ENCODE data around the gene HTT. TPM values are rescaled to one million over a fixed set of nuclear protein-coding genes. Genes with fewer than 3 reads are reported as not detected.
A peak's percentile ranks its signal among the peaks of the same experiment; 100 is the strongest.

The HTT gene
- total RNA-seq, 3 donors from 2014 or later (not counting 1 experiment from before 2014, with no cell fraction given) = 132 to 175 (median 165) TPM

- Histone ChIP-seq H3K27me3 (ENCODE audit: control insufficient read depth, insufficient read depth, low read length) (no peaks in the 10 kb centered on the region), H3K4me3 (ENCODE audit: low read length) (peak overlapping the region; percentile 79), H3K9me3 (ENCODE audit: control insufficient read depth, insufficient read depth, low read length) (no peaks in the 10 kb centered on the region), H3K36me3 (ENCODE audit: control insufficient read depth, insufficient read depth, low read length) (no peaks in the 10 kb centered on the region), H3K27ac (ENCODE audit: low read length) (peak overlapping the region; percentile 88), H3K4me1 (ENCODE audit: control insufficient read depth, insufficient read depth, low read length) (peaks cover 19% of the 10 kb centered on the region)
- Mint-ChIP-seq H3K27ac (peak overlapping the region; percentile 75 to 84), H3K9me3 (no peaks in the 10 kb centered on the region), H3K27me3 (ENCODE audit: low read depth in 2 of 2) (no peaks in the 10 kb centered on the region), H3K4me3 (peak overlapping the region; percentile 89), H3K36me3 (no peaks in the 10 kb centered on the region), H3K4me1 (peaks cover 24 to 28% of the 10 kb centered on the region in 2 donors)
- DNase-seq (peak; percentile 32 to 56), ATAC-seq (peak in 1 of 3 donors; percentile 12)
- no peak for TF ChIP-seq CTCF (IDR thresholded peaks at IDR 0.05)
- intact Hi-C loops (cut with micrococcal nuclease) = loop anchor here (1.0 kb wide), 1 partner anchor 28 kb away; no protein-coding TSS in a partner anchor
- WGBS (ENCODE audit: insufficient coverage) = under 1% methylated on average over 55 of the region's 60 CpGs
Measured at GRCh38 chr4:3074846-3075651, 568 bp downstream of the HTT start.

DNA sequence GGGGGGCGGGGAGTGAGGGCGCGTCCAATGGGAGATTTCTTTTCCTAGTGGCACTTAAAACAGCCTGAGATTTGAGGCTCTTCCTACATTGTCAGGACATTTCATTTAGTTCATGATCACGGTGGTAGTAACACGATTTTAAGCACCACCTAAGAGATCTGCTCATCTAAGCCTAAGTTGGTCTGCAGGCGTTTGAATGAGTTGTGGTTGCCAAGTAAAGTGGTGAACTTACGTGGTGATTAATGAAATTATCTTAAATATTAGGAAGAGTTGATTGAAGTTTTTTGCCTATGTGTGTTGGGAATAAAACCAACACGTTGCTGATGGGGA lies 1.1 kb downstream of the HTT start:
- Histone ChIP-seq H3K9me3 (ENCODE audit: control insufficient read depth, insufficient read depth, low read length) (no peaks in the 10 kb centered on the region), H3K36me3 (ENCODE audit: control insufficient read depth, insufficient read depth, low read length) (no peaks in the 10 kb centered on the region), H3K4me1 (ENCODE audit: control insufficient read depth, insufficient read depth, low read length) (peaks cover 19% of the 10 kb centered on the region), H3K4me3 (ENCODE audit: low read length) (peak overlapping the region; percentile 79), H3K27me3 (ENCODE audit: control insufficient read depth, insufficient read depth, low read length) (no peaks in the 10 kb centered on the region), H3K27ac (ENCODE audit: low read length) (no peak overlapping the region)
- Mint-ChIP-seq H3K4me3 (peak overlapping the region; percentile 89), H3K27me3 (ENCODE audit: low read depth in 2 of 2) (no peaks in the 10 kb centered on the region), H3K27ac (peak overlapping the region; percentile 75 to 84), H3K36me3 (no peaks in the 10 kb centered on the region), H3K4me1 (peaks cover 24 to 28% of the 10 kb centered on the region in 2 donors), H3K9me3 (no peaks in the 10 kb centered on the region)
- WGBS (ENCODE audit: insufficient coverage) = 0% methylated on average over 7 of the region's 8 CpGs
- DNase-seq (no peak), ATAC-seq (no peak)
- no peak for TF ChIP-seq CTCF (IDR thresholded peaks at IDR 0.05)
- intact Hi-C loops (cut with micrococcal nuclease) = no loop called here

DNA sequence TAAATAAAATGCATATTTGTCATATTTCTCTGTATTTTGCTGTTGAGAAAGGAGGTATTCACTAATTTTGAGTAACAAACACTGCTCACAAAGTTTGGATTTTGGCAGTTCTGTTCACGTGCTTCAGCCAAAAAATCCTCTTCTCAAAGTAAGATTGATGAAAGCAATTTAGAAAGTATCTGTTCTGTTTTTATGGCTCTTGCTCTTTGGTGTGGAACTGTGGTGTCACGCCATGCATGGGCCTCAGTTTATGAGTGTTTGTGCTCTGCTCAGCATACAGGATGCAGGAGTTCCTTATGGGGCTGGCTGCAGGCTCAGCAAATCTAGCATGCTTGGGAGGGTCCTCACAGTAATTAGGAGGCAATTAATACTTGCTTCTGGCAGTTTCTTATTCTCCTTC lies 3.3 kb downstream of the HTT start:
- no peak for TF ChIP-seq CTCF (IDR thresholded peaks at IDR 0.05)
- Histone ChIP-seq H3K36me3 (ENCODE audit: control insufficient read depth, insufficient read depth, low read length) (no peaks in the 10 kb centered on the region), H3K4me1 (ENCODE audit: control insufficient read depth, insufficient read depth, low read length) (peaks cover 19% of the 10 kb centered on the region), H3K9me3 (ENCODE audit: control insufficient read depth, insufficient read depth, low read length) (no peaks in the 10 kb centered on the region), H3K4me3 (ENCODE audit: low read length) (no peak overlapping the region), H3K27ac (ENCODE audit: low read length) (no peak overlapping the region), H3K27me3 (ENCODE audit: control insufficient read depth, insufficient read depth, low read length) (no peaks in the 10 kb centered on the region)
- Mint-ChIP-seq H3K27me3 (ENCODE audit: low read depth in 2 of 2) (no peaks in the 10 kb centered on the region), H3K4me3 (no peak overlapping the region), H3K36me3 (no peaks in the 10 kb centered on the region), H3K27ac (peak overlapping the region in 1 of 2 donors; percentile 34), H3K4me1 (peaks cover 28 to 31% of the 10 kb centered on the region in 2 donors), H3K9me3 (no peaks in the 10 kb centered on the region)
- DNase-seq = no peak
- ATAC-seq = no peak
- WGBS (ENCODE audit: insufficient coverage) = 65% methylated on average over 2 of the region's 2 CpGs
- intact Hi-C loops (cut with micrococcal nuclease) = no loop called here
